MM.1S (cell line): ENCODE measurements around the gene LGALS3BP.

Experiments used
- DNase-seq: peaks from one replicate; pipeline ENCODE4 v3.0.0-alpha.2; 2015
- H2AFZ ChIP-seq: fragments of 300-600 bp; sonication (generic); 2 replicates; pipeline ENCODE4 v1.6.0; 2016; ENCODE audit warnings: antibody characterized with exemption, low read length
- H3F3A ChIP-seq: fragments of 300-600 bp; sonication (generic); 2 replicates; pipeline ENCODE4 v1.6.1; 2016; ENCODE audit warnings: mild to moderate bottlenecking, antibody characterized with exemption, low read length, moderate library complexity, mixed read lengths; ENCODE audit not compliant: insufficient read depth
- H3K27ac ChIP-seq: fragments of 300-600 bp; sonication (generic); 2 replicates; pipeline ENCODE4 v1.5.1; 2016; ENCODE audit warnings: mild to moderate bottlenecking, low read length
- H3K27me3 ChIP-seq: fragments of 300-600 bp; sonication (generic); replicated peaks from 2 replicates; pipeline ENCODE4 v1.6.0; 2016; ENCODE audit warnings: low read length; ENCODE audit not compliant: insufficient read depth
- H3K36me3 ChIP-seq: fragments of 300-600 bp; sonication (generic); replicated peaks from 2 replicates; pipeline ENCODE4 v1.6.1; 2016; ENCODE audit warnings: mild to moderate bottlenecking, low read length, mixed read lengths; ENCODE audit not compliant: insufficient read depth
- H3K4me1 ChIP-seq: fragments of 300-600 bp; sonication (generic); 2 replicates; pipeline ENCODE4 v1.6.1; 2016; ENCODE audit warnings: low read length, mixed read lengths
- H3K4me2 ChIP-seq: fragments of 300-600 bp; sonication (generic); 2 replicates; pipeline ENCODE4 v1.6.0; 2016; ENCODE audit warnings: low read depth, low read length
- H3K4me3 ChIP-seq: fragments of 300-600 bp; sonication (generic); 2 replicates; pipeline ENCODE4 v1.5.1; 2016; ENCODE audit warnings: low read length, mixed read lengths
- H3K79me2 ChIP-seq: fragments of 300-600 bp; sonication (generic); 2 replicates; pipeline ENCODE4 v1.6.1; 2016; ENCODE audit warnings: mixed run types, low read length, mixed read lengths
- H3K9ac ChIP-seq: fragments of 300-600 bp; sonication (generic); 2 replicates; pipeline ENCODE4 v1.6.1; 2016; ENCODE audit warnings: low read length, mixed read lengths
- H3K9me2 ChIP-seq: fragments of 300-600 bp; sonication (generic); replicated peaks from 2 replicates; pipeline ENCODE4 v1.6.1; 2016; ENCODE audit warnings: mild to moderate bottlenecking, low read length, mixed read lengths; ENCODE audit not compliant: insufficient read depth
- H3K9me3 ChIP-seq: fragments of 300-600 bp; sonication (generic); replicated peaks from 2 replicates; pipeline ENCODE4 v1.6.1; 2016; ENCODE audit warnings: mild to moderate bottlenecking, low read length, mixed read lengths; ENCODE audit not compliant: insufficient read depth
- H4K20me1 ChIP-seq: fragments of 300-600 bp; sonication (generic); 2 replicates; pipeline ENCODE4 v1.6.1; 2016; ENCODE audit warnings: mild to moderate bottlenecking, low read length, moderate library complexity, mixed read lengths; ENCODE audit not compliant: insufficient read depth
- EZH2 ChIP-seq: fragments of 300-600 bp; sonication (generic); optimal IDR thresholded peaks from 2 replicates; pipeline ENCODE3; 2017; ENCODE audit warnings: low read depth, mild to moderate bottlenecking, antibody characterized with exemption, low read length, mixed read lengths
- EZH2phosphoT487 ChIP-seq: fragments of 300-600 bp; sonication (generic); IDR thresholded peaks from 2 replicates; pipeline ENCODE4 v1.6.1; 2018; ENCODE audit warnings: antibody characterized with exemption, low read length
- TF ChIP-seq, protein P1 (sequence below): fragments of 300-600 bp; sonication (generic); IDR thresholded peaks from 2 replicates; pipeline ENCODE4 v1.5.1; 2016; ENCODE audit warnings: antibody characterized with exemption, low read length, mixed read lengths

The LGALS3BP gene

DNA sequence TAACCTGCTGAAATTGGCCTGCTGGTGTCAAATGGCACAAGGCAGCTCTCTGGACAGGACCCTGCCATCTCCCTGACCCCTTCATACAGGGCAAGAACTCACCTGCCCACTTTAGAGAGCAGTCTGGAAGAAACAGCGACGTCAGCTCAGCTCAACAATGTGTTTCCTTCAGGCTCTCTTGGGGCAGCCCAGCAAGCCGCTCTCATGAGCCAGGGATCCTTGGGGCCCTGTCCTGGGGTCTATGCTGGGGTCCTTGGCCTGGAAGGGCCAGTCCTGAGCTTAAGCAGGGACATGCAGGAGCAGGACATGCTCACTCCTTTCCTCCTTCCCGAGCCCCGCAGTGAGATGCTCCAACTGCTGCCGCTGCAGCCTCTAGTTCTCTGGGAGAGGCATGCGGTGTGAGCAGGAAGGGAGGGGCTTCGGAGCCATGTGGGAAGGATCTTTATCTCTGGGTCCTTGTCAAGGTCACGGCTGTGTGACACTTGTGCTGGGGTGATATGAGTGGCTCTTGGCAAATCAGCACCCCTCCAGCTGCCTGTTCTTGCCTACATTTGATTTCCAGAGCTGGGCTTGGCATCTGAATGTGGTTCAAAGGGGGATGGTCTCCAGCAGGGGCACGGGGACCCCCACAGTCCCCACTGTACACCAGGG, 47.7 kb upstream of the LGALS3BP start:
- Histone ChIP-seq H3K4me3 (no peak overlapping the region), H3K9me3 (no peaks in the 10 kb centered on the region), H3K27me3 (peaks cover 97% of the 10 kb centered on the region), H3K9me2 (no peaks in the 10 kb centered on the region), H3K4me1 (no peaks in the 10 kb centered on the region), H3K36me3 (no peaks in the 10 kb centered on the region), H3K4me2 (no peak overlapping the region), H2AFZ (no peak overlapping the region), H3K9ac (no peak overlapping the region), H3K79me2 (no peaks in the 10 kb centered on the region), H3K27ac (no peak overlapping the region), H3F3A (no peaks in the 10 kb centered on the region), H4K20me1 (no peaks in the 10 kb centered on the region)
- no peak for DNase-seq
- TF ChIP-seq EZH2 (no peak), EZH2phosphoT487 (no peak)
- TF ChIP-seq, protein P1, sequence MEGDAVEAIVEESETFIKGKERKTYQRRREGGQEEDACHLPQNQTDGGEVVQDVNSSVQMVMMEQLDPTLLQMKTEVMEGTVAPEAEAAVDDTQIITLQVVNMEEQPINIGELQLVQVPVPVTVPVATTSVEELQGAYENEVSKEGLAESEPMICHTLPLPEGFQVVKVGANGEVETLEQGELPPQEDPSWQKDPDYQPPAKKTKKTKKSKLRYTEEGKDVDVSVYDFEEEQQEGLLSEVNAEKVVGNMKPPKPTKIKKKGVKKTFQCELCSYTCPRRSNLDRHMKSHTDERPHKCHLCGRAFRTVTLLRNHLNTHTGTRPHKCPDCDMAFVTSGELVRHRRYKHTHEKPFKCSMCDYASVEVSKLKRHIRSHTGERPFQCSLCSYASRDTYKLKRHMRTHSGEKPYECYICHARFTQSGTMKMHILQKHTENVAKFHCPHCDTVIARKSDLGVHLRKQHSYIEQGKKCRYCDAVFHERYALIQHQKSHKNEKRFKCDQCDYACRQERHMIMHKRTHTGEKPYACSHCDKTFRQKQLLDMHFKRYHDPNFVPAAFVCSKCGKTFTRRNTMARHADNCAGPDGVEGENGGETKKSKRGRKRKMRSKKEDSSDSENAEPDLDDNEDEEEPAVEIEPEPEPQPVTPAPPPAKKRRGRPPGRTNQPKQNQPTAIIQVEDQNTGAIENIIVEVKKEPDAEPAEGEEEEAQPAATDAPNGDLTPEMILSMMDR = no peak

DNA sequence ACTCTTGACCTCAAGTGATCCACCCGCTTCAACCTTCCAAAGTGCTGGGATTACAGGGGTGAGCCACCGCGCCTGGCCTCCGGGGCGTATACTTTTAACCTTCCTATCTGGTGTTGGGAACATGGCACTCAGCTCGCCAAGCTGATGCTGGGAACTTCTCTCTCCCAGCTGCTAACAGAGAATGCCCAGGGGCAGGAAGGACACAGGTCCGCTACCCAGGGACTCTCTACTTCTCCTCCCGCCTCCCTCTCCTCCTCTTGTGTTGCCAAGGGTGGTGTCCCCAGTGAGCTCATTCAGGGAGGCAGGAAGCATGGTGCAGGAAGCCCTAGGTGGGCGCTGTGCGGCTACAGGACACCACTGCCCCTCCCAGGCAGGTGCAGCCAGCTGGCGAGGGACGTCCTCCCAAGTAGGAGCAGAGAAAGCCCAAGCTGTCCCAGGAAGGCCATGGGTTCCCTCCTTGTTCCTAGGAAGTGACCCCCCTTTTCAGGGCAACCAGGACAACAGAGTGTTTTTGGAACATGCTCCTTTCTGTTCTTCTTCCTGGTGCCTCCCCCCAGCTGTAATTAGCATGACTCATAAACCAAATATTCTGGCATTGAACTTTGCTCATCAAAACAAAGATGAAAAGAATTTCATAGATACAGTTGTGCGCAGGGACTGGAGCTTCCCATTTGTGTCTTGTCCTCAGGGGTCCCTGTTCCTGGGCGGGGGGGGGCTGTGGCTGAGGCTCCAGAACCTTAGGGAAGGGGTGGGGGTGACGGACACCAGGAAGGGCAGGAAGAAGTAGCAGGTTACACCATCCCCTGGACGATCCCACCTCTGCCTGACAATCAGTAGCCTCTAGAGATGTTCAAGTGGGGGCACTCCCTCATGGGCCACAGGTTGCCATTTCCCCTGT, 46.9 kb upstream of the LGALS3BP start:
- Histone ChIP-seq H2AFZ (no peak overlapping the region), H3K79me2 (no peaks in the 10 kb centered on the region), H3K4me2 (no peak overlapping the region), H3K4me1 (no peaks in the 10 kb centered on the region), H3K36me3 (no peaks in the 10 kb centered on the region), H3K9me2 (no peaks in the 10 kb centered on the region), H3K27ac (no peak overlapping the region), H3K9me3 (no peaks in the 10 kb centered on the region), H3K4me3 (no peak overlapping the region), H3K9ac (no peak overlapping the region), H3F3A (no peaks in the 10 kb centered on the region), H3K27me3 (peaks cover 97% of the 10 kb centered on the region), H4K20me1 (no peaks in the 10 kb centered on the region)
- TF ChIP-seq EZH2phosphoT487 = no peak
- TF ChIP-seq EZH2 = no peak
- TF ChIP-seq, protein P1 = no peak
- DNase-seq = no peak

DNA sequence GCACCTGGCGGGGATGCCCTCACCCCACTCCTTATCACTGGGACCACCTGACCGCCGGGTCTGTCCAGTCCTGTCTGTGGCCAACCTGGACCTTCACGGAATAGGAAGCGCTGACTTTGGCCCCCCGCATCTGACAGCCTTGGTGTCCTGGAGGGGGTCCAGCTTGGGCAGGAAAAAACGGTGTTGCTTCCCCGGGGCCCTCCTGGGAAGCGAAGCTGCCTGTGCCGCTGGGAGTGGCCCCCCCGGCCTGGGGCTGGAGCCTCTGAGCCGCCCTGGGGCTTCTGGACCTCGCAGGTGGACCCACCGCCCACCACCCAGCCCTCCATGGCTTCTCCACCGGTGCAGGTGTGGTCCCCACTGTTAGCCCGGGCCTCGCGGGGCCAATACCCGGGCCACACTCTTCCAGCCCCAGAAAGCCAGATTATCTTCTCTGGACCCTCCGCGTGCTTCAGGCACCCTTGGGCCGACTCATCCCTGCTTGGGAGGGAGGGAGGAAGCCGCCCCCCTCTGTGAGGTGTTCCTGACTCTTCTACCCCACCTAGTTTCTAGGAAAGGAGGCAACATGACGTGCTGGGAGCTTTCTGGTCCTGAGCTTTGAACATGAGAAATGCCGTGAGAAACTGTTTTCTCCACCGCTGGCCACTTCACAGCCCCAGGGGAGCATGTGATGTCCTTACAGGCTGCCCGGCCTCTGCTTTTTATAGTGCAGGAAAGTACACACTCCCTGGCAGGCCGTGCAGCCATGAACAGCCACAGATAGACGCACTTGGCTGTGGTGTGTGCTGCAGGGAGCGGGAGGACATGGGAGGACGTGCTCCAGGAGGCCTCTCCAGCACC, 45.4 kb upstream of the LGALS3BP start:
- peaks cover 97% of the 10 kb centered on the region for H3K27me3 ChIP-seq
- H3K4me3 ChIP-seq = peak overlapping the region; percentile 74
- DNase-seq = no peak
- no peaks in the 10 kb centered on the region for H3K9me2 ChIP-seq
- TF ChIP-seq EZH2phosphoT487 (no peak), EZH2 (no peak)
- TF ChIP-seq, protein P1 = no peak
- H3K9me3 ChIP-seq = no peaks in the 10 kb centered on the region
- no peaks in the 10 kb centered on the region for H3K4me1 ChIP-seq
- no peaks in the 10 kb centered on the region for H4K20me1 ChIP-seq
- no peaks in the 10 kb centered on the region for H3F3A ChIP-seq
- no peaks in the 10 kb centered on the region for H3K36me3 ChIP-seq
- H2AFZ ChIP-seq = no peak overlapping the region
- H3K4me2 ChIP-seq = peak overlapping the region; percentile 100
- no peak overlapping the region for H3K27ac ChIP-seq
- H3K79me2 ChIP-seq = no peaks in the 10 kb centered on the region
- no peak overlapping the region for H3K9ac ChIP-seq
